ENCODE measurements around the gene MAPK7. TPM values are rescaled to one million over a fixed set of nuclear protein-coding genes. Genes with fewer than 3 reads are reported as not detected.

The MAPK7 gene
- total RNA-seq, 2 experiments from 2014 or later = 8.1 to 19.3 TPM

GRCh38 chr17:19391432-19391831, 13.1 kb downstream of the MAPK7 start:
- H3K9me2 ChIP-seq (ENCODE audit: insufficient read depth, low read length) = no peaks in the 10 kb centered on the region
- no peak overlapping the region for H3K4me2 ChIP-seq (ENCODE audit: low read length)
- intact Hi-C loops (cut with micrococcal nuclease; ENCODE audit: unreplicated experiment) = no loop called here
- H3K36me3 ChIP-seq (ENCODE audit: insufficient read depth, low read length) = no peaks in the 10 kb centered on the region
- no peaks in the 10 kb centered on the region for H3K79me2 ChIP-seq (ENCODE audit: insufficient read depth, low read depth, low read length)
- CTCF ChIA-PET (ENCODE audit: unreplicated experiment) = no interaction called here
- no peak for TF ChIP-seq CTCF (conservative IDR thresholded peaks at IDR 0.05; ENCODE audit: low read length)
- no peak for TF ChIP-seq EZH2phosphoT487 (IDR thresholded peaks at IDR 0.05; ENCODE audit: borderline replicate concordance, low read depth, low read length)
- no peak overlapping the region for H2AFZ ChIP-seq (ENCODE audit: low read length)
- no peak overlapping the region for H3K27ac ChIP-seq (ENCODE audit: low read depth, low read length, poor library complexity, severe bottlenecking)
- no peak overlapping the region for H3K4me3 ChIP-seq (ENCODE audit: low read depth, low read length, poor library complexity, severe bottlenecking)
- H4K20me1 ChIP-seq (ENCODE audit: insufficient read depth, low read length) = no peaks in the 10 kb centered on the region
- no peaks in the 10 kb centered on the region for H3K9me3 ChIP-seq (ENCODE audit: low read length)
- no peak for DNase-seq (ENCODE audit: low spot score)
- BruUV-seq (replicated peaks) = no TSS peak
- H3K4me1 ChIP-seq (ENCODE audit: insufficient read depth, low read length, poor library complexity, severe bottlenecking) = peaks cover 11% of the 10 kb centered on the region
- POLR2A ChIA-PET = no interaction called here

GRCh38 chr17:19392303-19392702, 14.0 kb downstream of the MAPK7 start:
- Histone ChIP-seq H3K27ac (ENCODE audit: low read depth, low read length, poor library complexity, severe bottlenecking) (no peak overlapping the region), H3K36me3 (ENCODE audit: insufficient read depth, low read length) (no peaks in the 10 kb centered on the region), H3K4me2 (ENCODE audit: low read length) (no peak overlapping the region), H3K9me2 (ENCODE audit: insufficient read depth, low read length) (no peaks in the 10 kb centered on the region), H3K4me1 (ENCODE audit: insufficient read depth, low read length, poor library complexity, severe bottlenecking) (peaks cover 7% of the 10 kb centered on the region), H3K79me2 (ENCODE audit: insufficient read depth, low read depth, low read length) (no peaks in the 10 kb centered on the region), H3K9me3 (ENCODE audit: low read length) (no peaks in the 10 kb centered on the region), H3K4me3 (ENCODE audit: low read depth, low read length, poor library complexity, severe bottlenecking) (no peak overlapping the region), H2AFZ (ENCODE audit: low read length) (no peak overlapping the region), H4K20me1 (ENCODE audit: insufficient read depth, low read length) (no peaks in the 10 kb centered on the region)
- intact Hi-C loops (cut with micrococcal nuclease; ENCODE audit: unreplicated experiment) = no loop called here
- ChIA-PET CTCF (ENCODE audit: unreplicated experiment) (interaction anchor here (0.7 kb wide), 1 partner anchor 14 kb away, joined by 4 read pairs; the partner anchor contains the start of gene MAPK7), POLR2A (no interaction called here)
- TF ChIP-seq EZH2phosphoT487 (IDR thresholded peaks at IDR 0.05; ENCODE audit: borderline replicate concordance, low read depth, low read length) = no peak
- no peak for TF ChIP-seq CTCF (conservative IDR thresholded peaks at IDR 0.05; ENCODE audit: low read length)
- BruUV-seq (replicated peaks) = no TSS peak
- DNase-seq (ENCODE audit: low spot score) = no peak

GRCh38 chr17:19397556-19398041, 19.3 kb downstream of the MAPK7 start:
- H4K20me1 ChIP-seq (ENCODE audit: insufficient read depth, low read length) = no peaks in the 10 kb centered on the region
- no peak overlapping the region for H3K4me3 ChIP-seq (ENCODE audit: low read depth, low read length, poor library complexity, severe bottlenecking)
- no peak overlapping the region for H3K27ac ChIP-seq (ENCODE audit: low read depth, low read length, poor library complexity, severe bottlenecking)
- peak; percentile 80 for DNase-seq (ENCODE audit: low spot score)
- peak; percentile 82 for TF ChIP-seq CTCF (conservative IDR thresholded peaks at IDR 0.05; ENCODE audit: low read length)
- no peak for TF ChIP-seq EZH2phosphoT487 (IDR thresholded peaks at IDR 0.05; ENCODE audit: borderline replicate concordance, low read depth, low read length)
- no TSS peak for BruUV-seq (replicated peaks)
- peaks cover 13% of the 10 kb centered on the region for H3K4me1 ChIP-seq (ENCODE audit: insufficient read depth, low read length, poor library complexity, severe bottlenecking)
- intact Hi-C loops (cut with micrococcal nuclease; ENCODE audit: unreplicated experiment) = loop anchor here (1.0 kb wide), 1 partner anchor 50 kb away; no protein-coding TSS in a partner anchor
- POLR2A ChIA-PET = interaction anchor here (0.8 to 1.3 kb wide), 2 partner anchors 20 to 29 kb away, joined by 3 to 4 read pairs; partner anchors contain the start of gene MAPK7
- H3K4me2 ChIP-seq (ENCODE audit: low read length) = peak overlapping the region; percentile 9; the same call in 1 of the 2 replicates
- no peaks in the 10 kb centered on the region for H3K36me3 ChIP-seq (ENCODE audit: insufficient read depth, low read length)
- CTCF ChIA-PET (ENCODE audit: unreplicated experiment) = no interaction called here
- no peaks in the 10 kb centered on the region for H3K79me2 ChIP-seq (ENCODE audit: insufficient read depth, low read depth, low read length)
- H2AFZ ChIP-seq (ENCODE audit: low read length) = peak overlapping the region; percentile 63; the same call in 1 of the 2 replicates
- H3K9me2 ChIP-seq (ENCODE audit: insufficient read depth, low read length) = no peaks in the 10 kb centered on the region
- H3K9me3 ChIP-seq (ENCODE audit: low read length) = no peaks in the 10 kb centered on the region
